GM23338 (cell line): ENCODE measurements around the gene THSD7A.

ENCODE experiments used
- CREB1 ChIP-seq: fragments of 250-450 bp; sonication (Bioruptor Pico); IDR thresholded peaks from 2 replicates; pipeline ENCODE4 v1.5.0; 2020; ENCODE audit warnings: low read depth, mild to moderate bottlenecking, moderate library complexity
- EZH2phosphoT487 ChIP-seq: fragments of 200-600 bp; sonication (generic); IDR thresholded peaks from one replicate; pipeline ENCODE4 v1.8.1; 2018; ENCODE audit warnings: antibody characterized with exemption; ENCODE audit not compliant: unreplicated experiment
- POLR2AphosphoS5 ChIP-seq: IDR thresholded peaks from 2 replicates; pipeline ENCODE4 v1.6.1; 2016; ENCODE audit warnings: antibody characterized with exemption, low read depth
- TF ChIP-seq, protein P1 (sequence below), 2 experiments: fragments of 200-600 bp in 1 of 2; sonication (generic) in 1 of 2; conservative IDR thresholded peaks; 2 replicates each; pipeline versions ENCODE4 v1.5.1 to v1.6.1; 2016 to 2017; ENCODE audit warnings: antibody characterized with exemption in 2 of 2, low read depth in 2 of 2, mild to moderate bottlenecking in 2 of 2, moderate library complexity in 1 of 2
- TF ChIP-seq, protein P2 (sequence below): IDR thresholded peaks from one replicate; pipeline ENCODE4 v1.6.1; 2018; ENCODE audit warnings: antibody characterized with exemption; ENCODE audit not compliant: unreplicated experiment

DNA sequence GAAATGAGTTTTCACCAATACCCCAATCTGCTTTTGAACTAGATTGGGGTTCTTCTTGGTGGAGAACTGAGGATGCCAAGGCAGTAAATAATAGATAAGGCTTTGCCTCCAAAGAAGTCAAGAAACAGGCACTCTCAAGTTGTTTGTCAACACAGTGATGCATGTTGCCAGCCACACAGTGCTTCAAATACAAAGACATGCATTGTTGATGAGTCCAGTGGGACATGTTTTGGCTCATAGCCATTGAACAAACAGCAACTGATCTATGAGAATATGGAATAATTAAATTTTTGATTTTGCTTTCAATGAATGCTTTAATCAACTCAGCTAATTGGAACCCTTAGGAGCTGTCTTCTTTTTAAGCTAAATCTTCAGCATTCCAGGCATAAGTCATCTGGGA lies 346.4 kb downstream of the THSD7A start:
- TF ChIP-seq POLR2AphosphoS5 (no peak), CREB1 (CRISPR knock-in tag) (no peak), EZH2phosphoT487 (no peak)
- TF ChIP-seq, protein P1, sequence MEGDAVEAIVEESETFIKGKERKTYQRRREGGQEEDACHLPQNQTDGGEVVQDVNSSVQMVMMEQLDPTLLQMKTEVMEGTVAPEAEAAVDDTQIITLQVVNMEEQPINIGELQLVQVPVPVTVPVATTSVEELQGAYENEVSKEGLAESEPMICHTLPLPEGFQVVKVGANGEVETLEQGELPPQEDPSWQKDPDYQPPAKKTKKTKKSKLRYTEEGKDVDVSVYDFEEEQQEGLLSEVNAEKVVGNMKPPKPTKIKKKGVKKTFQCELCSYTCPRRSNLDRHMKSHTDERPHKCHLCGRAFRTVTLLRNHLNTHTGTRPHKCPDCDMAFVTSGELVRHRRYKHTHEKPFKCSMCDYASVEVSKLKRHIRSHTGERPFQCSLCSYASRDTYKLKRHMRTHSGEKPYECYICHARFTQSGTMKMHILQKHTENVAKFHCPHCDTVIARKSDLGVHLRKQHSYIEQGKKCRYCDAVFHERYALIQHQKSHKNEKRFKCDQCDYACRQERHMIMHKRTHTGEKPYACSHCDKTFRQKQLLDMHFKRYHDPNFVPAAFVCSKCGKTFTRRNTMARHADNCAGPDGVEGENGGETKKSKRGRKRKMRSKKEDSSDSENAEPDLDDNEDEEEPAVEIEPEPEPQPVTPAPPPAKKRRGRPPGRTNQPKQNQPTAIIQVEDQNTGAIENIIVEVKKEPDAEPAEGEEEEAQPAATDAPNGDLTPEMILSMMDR (conservative IDR thresholded peaks at IDR 0.05; ENCODE audit: low read depth in 2 of 2) = no peak
- TF ChIP-seq, protein P2, sequence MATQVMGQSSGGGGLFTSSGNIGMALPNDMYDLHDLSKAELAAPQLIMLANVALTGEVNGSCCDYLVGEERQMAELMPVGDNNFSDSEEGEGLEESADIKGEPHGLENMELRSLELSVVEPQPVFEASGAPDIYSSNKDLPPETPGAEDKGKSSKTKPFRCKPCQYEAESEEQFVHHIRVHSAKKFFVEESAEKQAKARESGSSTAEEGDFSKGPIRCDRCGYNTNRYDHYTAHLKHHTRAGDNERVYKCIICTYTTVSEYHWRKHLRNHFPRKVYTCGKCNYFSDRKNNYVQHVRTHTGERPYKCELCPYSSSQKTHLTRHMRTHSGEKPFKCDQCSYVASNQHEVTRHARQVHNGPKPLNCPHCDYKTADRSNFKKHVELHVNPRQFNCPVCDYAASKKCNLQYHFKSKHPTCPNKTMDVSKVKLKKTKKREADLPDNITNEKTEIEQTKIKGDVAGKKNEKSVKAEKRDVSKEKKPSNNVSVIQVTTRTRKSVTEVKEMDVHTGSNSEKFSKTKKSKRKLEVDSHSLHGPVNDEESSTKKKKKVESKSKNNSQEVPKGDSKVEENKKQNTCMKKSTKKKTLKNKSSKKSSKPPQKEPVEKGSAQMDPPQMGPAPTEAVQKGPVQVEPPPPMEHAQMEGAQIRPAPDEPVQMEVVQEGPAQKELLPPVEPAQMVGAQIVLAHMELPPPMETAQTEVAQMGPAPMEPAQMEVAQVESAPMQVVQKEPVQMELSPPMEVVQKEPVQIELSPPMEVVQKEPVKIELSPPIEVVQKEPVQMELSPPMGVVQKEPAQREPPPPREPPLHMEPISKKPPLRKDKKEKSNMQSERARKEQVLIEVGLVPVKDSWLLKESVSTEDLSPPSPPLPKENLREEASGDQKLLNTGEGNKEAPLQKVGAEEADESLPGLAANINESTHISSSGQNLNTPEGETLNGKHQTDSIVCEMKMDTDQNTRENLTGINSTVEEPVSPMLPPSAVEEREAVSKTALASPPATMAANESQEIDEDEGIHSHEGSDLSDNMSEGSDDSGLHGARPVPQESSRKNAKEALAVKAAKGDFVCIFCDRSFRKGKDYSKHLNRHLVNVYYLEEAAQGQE = no peak
